Activated CD8-positive, alpha-beta memory T cell treated with anti-CD3 and anti-CD28 coated beads, Interleukin-2, amount 50 U/mL, for 1 hour (primary cell): ENCODE measurements around the gene FBXL2.
"Not testable (repeated sequence)": the region's sequence is repeated elsewhere in the genome, so short reads cannot be mapped to it uniquely, and the experiment has no call there.

Experiments
- DNase-seq: peaks from one replicate; pipeline ENCODE4 v3.0.0-alpha.2; 2020; ENCODE audit errors: extremely low read depth

The FBXL2 gene

DNA sequence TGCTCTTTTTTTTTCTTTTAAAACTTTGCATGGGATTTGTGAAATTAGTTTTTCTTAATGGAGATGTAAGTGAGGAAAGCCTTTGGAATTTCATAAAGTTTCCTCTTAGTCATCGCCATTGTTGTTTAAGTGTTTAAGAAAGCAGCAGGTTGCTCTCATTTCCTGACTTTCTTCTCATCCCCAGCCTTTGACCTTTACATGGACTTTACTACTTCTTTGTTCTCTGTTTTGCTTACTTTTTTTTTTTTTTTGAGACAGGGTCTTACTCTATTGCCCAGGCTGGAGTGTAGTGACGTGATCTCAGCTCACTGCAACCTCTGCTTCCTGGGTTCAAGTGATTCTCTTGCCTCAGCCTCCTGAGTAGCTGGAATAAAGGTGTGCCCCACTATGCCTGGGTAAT lies 38.6 kb downstream of the FBXL2 start:
- DNase-seq, result no peak

DNA sequence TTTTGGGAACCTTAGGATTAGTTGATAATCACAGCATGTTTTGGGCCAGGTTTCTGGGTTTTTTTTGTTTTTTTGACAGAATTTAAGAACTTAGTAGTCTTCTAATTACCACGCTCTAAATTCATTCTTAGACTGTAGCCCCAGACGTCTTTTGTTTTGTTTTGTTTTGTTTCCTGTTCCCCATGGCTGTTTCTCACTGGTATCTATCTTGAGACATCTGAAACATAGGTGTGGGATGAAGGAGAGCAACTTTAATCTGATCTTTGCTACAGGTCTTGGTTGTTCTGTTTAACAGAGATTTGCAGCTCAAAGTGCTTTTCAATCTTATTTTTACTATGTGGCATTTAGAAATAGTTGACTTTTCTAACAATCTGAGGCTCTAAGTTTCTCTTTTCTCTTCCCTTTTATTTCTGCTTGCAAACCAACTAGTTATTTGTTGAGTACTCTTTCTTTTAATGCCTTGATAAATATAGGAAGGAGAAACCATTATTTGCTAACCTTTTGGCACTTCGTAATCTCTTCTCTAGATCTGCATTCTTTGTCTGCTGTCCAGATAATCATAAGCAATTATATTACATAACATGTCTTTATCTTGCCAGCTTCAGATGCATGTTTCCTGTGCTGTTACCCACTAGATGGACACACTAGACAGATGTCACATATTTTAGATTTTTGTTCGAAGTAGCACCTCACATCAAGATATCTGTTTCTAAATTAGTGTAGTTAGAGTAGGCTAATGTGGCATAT lies 40.9 kb downstream of the FBXL2 start:
- DNase-seq, result no peak

DNA sequence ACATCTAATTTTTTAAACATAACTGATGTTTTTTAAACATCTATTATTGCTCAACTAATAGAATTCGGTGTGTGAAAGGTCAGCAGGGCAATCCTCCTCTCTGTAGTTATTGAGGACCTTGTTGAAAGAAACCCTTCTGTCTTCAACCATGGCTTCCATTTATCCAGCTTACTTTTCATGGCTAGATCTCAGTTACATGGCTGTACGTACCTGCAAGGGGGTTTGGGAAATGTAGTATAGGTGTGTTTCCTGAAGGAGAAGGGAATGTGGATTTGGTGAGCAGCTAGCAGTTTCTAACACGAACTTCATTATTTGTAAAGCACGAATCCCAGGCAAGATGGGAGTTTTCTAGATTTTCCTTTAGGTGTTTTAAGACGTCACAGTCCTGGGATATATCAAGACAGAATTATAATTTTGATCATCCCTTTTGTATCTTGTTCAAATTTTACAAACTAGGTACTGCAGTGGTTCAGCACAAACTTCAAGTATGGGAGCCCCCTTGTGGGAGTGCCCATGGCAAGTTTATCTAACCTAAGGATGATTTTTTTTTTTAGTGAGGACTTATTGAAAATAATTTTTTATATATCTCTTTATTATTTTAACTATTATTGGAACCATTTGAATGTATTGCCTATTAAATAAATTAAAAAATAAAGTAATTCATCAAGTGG lies 41.6 kb downstream of the FBXL2 start:
- DNase-seq, result no peak

DNA sequence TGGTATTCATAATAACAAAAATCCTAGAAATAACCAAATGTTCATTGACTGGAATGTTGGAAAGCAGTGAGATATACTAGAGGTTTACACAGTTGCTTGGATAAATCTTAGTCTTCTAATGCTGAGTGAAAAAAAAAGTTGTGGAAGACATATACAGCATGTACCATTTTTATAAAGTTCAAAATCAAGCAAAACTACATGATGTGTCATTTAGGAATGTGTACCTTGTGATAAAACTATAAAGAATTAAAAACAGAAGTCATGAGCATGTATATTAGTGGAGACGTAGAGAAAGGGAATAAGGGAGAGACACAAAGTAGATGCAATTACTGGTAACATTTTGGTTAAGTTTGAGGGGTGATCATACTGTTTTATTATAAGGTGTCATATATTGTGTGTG lies 45.2 kb downstream of the FBXL2 start:
- no peak for DNase-seq

DNA sequence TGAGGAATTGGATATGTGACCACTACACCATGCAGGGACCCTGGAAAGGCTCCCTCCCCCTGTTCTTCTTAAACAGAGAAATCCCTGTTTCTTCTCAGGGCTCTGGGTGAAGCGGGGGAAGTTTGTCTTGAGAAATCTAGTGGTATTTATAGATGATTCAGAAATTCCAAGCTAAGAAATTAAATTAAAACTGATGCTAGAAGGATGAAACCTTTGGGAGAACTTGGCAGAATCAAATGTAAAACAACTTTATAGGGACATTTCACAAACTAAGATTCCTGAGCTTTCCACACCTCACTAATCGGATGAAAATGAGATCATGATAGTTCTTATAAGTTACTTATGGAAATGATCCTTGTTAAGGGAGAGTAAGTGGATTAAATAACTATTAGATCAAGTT lies 54.2 kb downstream of the FBXL2 start:
- no peak for DNase-seq

DNA sequence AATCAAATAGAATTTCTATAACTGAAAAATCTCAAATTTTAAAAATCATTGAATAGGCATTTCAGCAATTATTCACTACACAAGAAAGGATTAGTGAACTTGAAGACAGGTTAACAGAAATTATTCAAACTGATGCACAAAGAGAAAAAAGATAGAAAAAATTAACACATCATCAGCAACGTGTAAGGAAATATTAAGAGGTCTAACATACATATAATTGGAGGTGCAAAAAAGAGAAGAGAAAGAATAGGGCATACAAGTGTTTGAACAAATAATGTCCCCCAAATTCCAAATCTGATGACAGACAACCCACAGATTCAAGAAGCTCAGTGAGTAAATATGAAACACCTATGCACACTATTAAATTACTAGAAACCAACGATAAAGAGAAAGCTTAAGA lies 57.1 kb downstream of the FBXL2 start:
- no peak for DNase-seq

DNA sequence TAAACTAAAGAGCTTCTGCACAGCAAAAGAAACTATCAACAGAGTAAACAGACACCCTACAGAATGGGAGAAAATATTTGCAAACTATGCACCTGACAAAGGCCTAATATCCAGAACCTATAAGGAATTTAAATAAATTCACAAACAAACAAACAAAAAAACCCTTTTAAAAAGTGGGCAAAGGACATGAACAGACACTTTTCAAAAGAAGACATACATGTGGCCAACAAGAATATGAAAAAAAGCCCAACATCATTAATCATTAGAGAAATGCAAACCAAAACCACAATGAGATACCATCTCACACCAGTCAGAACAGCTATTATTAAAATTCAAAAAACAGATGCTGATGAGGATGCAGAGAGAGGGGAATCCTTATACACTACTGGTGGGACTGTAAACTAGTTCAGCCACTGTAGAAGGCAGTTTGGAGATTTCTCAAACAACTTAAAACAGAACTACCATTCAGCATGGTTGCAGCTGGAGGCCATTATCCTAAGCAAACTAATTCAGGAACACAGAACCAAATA lies 61.8 kb downstream of the FBXL2 start:
- DNase-seq, result not testable (repeated sequence)

DNA sequence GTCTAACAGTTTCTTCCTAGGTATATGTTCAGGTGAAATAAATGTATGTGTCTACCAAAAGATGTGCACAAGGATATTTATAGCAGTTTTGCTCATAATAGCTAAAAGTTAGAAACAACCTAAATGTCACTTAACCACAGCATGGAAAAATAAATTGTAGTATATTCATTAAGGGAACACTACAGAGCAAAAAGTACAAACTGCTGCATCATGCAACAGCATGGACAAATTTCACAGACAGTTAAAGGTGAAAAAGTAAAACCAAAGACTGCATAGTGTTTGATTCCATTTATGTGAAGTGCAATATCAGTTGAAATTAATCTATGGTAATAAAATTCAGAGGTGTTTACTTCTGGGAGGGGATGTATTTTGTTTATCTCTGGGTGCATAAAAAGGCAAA lies 62.5 kb downstream of the FBXL2 start:
- DNase-seq, result no peak

DNA sequence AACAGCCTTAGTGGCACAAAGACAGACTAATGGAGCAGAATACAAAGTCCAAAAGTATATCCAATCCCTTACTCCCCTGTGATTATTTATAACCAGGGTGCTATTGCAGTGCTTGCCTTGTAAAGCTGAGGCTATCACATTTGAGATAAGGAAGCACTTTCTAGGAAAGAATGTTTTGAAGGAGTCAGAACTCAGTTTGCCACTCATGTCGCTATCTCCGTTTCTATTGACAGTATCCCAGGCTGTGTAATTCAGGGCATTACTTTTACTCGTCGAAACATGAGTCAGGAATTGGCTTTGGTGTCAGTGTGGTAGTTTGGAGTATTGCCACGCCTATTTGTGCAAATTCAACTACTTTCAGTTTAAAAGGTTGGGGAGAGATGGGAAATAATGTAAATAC lies 78.4 kb downstream of the FBXL2 start:
- DNase-seq, result no peak

DNA sequence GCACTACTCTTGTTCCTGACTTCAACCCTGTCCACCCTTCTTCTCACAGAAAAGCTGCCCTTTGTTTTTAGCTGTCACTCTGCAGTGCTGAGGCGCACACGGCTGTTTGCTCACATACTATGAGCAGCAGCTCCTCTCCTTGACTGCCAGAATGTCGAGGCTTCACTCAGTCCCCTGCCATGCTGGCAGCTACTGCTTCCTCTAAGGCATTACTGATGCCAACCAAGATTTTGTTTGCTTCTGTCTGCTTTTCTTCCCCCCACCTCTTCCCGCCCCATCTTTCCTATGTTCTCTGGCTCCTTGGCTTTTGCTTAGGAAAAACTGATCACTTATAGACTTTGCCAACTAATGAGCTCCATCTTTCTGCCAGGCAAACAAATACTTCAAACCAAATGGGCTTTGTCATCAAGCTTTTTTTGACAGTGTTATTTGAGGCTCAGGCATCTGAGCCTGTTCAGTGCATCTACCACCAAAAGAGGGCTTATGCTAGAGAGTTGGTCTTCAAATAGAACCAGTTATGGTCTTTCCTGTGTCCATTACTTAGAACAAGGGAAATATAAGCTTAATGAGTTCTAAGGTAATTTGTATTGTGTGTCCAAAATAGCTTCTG lies 81.0 kb downstream of the FBXL2 start:
- DNase-seq, result no peak

DNA sequence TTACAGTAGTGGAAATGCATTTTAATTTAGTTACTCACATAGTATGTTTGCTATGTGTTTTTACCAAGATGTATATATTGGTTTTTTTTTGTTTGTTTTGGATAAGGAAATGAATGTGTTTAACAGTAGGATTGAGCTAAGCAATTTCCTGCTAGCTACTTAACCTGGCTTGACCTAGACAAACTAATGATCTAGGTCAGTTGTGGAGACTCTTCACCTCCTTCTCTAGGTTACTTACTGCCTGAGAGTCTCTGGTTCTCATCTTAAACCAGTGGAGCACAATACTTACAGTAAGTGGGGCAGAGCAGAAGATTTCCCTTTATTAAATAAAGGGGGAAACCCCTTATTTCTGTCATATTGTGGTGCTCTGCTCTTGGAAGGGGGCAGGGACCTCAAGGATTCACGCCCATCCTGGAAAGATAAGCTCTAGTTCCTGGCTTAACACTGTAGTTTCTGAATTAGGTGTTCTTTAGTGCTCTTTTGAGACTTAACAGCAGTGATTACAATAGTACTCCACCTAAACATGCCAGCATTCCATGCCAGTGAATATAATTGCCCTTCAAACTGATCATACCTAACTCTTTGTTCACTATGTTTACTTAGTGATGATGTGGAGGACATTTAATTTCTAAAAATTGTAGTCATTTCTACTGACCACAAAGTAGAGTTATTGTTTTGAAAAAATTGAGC lies 83.0 kb downstream of the FBXL2 start:
- DNase-seq, result no peak

DNA sequence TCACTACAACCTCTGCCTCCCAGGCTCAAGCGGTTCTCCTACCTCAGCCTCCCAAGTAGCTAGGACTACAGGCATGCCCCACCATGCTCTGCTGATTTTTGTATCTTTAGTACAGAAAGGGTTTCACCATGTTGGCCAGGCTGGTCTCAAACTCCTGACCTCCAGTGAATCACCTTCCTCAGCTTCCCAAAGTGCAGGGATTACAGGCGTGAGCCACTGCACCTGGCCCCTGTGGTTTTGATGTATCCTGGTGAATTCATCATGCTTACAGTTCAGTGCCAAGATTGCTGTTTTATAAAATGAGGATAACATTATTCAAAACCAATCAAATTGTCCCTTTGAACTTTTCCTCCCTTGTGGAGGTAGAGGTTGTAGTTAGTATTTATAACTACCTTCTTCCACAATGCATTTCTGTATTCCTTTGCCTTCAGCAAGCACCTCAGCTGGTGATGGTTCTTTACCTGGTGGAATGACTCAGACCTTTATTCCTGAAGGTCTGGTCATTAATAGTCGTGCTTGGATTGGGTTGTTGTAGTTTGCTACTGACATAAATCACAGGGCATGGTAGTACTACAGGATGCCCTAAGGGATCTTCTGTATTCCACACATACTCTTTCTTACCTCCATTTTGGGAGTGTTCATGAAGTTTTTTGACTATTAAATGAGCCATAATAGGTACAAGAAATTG lies 86.0 kb downstream of the FBXL2 start:
- DNase-seq, result no peak

DNA sequence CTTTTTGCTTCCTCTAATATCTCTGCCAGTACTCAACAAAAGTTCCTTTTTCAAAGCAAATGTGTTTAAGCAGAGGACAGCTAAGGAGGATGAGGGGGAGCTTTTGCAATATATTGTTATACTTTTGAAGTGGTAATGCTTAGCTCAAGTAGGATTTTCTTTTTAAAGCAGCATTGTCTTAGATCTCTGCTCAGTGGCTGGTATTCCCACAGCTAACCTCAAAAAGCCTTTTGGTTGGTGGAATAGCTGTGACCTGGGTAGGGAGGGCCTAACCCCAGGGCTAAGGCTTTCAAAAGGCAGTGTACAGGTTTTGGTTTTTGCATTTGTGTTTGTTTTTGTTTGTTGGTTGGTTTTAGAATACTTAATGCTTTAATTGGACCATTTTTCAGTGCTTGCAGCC lies 86.8 kb downstream of the FBXL2 start:
- no peak for DNase-seq

DNA sequence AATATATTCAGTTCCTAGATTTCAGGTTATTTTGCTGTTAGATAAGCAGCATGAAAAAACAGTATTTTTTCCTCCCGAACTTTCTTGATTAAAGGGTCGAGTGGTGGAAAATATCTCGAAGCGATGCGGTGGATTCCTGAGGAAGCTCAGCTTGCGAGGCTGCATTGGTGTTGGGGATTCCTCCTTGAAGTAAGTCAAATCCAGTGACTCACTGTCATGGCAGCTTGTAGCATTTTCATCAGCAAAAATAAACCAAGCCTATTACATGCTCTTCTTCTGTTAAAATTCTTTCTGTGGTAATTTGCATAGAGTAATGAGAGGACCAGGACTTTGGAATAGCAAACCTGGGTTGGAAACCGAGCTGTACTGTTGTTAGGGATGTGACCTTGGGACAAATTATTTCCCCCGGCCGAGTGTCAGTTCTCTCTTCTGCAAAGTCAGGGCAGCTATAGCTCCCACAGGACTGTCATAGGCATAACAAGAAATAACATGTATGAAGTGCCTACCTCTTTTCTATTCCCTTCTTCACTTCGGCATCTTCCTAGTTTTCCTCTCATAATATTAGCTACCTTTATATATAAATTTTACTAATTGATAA lies 87.4 kb downstream of the FBXL2 start:
- DNase-seq, result no peak

DNA sequence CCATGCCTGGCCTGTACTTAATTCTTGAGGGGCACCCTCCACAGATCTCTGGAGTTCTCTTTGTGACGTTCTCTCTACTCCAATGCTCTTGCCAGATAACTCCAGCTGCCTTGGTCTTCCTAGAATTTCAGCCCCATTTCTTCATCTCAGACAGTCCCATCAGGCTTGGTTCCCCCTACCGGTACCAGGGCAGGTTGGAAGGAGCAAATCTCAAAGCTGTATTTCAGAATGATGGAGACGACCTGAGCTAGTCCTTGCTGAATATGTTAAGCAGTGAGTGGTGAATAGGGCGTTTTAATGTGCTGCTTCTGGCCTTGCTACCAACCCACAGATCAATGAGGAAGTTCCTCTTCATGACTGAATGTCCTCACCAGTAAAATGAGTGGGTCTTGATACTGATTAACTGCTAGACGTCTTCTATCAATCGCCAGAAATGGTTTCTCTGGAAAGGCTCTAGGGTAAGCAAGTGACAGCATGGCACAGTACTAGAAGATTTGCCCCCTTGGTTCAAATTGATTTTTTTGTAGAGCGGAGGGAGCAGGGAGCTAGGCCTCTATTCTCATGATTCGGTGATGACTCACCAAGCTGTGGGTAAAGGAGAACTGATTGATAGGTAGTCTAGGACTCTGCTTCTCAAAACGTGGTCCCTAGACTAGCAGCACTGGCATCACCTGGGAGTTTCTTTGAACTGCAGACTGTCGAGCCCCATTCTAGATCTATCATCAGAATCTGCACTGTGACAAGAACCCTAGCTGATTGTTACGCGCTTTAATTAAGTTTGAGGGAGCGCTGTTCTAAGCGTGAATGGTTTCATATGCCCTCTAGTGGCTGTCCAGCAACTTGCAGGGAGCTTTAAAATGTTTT lies 95.2 kb downstream of the FBXL2 start:
- DNase-seq, result no peak

DNA sequence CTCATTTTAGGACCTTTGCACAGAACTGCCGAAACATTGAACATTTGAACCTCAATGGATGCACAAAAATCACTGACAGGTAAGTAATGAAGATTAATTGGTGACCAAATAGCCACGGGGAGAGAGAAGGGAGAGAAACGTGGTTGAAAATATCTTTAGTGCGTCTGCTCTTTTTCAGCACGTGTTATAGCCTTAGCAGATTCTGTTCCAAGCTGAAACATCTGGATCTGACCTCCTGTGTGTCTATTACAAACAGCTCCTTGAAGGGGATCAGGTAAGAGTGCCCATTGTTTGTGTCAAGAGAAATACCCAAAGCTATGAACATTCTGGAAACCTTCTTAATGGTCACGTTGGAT lies 95.8 kb downstream of the FBXL2 start:
- DNase-seq, result no peak

DNA sequence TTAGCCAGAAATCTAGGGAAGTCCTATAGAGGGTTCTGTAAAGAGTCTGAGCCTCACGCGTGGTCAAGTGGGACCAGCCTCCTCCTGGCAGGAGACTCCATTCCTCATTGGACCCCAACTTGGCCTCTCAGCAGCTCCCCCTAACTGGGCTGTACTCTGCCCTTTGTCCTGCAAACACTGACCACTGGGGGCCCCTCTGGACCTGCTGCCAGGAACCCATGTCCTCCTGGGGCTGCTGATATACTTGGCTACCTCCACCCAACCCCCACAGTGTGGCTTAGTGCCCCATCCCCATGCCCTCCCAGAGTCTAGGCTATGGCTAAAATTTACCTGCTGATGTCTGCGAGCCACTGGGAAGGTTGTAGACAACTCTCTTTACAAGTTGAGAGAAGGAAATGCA lies 100.2 kb downstream of the FBXL2 start:
- DNase-seq, result no peak

DNA sequence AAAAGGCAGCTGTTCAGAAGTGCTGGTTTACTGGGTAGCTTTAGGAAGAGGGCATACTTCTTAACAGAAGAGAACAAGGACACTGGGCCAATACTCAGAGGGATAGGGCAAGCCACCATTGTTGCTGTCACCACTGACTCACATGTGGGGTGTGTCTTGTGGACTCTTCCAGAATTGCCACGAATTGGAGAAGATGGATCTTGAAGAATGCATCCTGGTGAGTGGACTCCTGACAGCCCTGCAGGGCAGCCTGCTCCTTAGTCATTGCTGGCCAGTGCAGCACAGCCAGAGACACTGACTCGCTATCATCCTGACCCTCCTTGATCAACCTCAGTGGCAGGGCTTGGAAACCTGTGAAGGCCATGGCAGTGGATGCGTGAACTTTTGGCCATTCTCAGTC lies 100.7 kb downstream of the FBXL2 start:
- DNase-seq, result no peak

DNA sequence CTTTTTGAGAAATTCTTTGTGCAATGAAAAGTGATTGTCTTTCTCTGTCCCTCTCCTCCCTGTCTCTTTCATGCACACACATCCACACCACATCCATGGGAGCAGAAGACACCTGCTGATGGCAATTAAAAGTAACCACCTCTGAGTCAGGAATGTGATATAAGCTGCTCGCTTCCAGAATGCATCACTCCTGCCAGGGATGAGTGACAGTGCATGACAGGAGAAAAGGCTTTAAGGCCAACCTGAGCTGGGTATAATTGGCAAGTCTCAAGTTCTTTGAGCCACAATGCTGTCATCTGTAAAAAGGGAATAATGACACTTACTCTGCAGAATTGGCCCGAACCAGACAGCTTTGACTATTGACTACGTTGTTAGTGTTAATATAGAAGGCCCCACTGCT lies 103.4 kb downstream of the FBXL2 start:
- DNase-seq, result no peak

DNA sequence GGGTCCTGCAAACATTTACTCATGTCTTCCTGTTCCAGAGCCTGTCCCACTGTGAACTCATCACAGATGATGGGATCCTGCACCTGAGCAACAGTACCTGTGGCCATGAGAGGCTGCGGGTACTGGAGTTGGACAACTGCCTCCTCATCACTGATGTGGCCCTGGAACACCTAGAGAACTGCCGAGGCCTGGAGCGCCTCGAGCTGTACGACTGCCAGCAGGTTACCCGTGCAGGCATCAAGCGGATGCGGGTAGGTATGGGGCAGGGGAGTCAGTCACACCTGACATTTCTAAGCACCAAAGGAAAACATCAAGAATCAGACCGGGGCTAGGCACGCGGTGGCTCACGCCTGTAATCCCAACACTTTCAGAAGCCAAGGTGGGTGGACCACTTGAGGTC lies 106.7 kb downstream of the FBXL2 start:
- no peak for DNase-seq

DNA sequence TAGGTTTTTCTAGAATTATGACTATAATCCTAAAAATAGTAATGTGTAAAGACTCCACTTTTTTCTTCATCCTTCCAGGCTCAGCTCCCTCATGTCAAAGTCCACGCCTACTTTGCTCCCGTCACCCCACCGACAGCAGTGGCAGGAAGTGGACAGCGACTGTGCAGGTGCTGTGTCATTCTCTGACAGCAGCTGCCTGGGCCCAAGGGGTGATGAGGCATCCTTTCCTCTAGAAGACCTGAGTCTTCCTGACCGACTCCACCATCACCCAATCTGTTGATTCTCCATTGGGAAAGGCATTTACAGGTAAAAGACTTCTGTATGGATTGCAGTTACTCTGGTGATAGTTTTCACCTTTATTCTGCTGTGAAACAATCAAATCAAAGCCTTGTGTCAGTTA lies 108.2 kb downstream of the FBXL2 start:
- DNase-seq, result no peak
